GM21381 (cell line): ENCODE data around the gene AGPAT3.
"Not testable (repeated sequence)": the region's sequence is repeated elsewhere in the genome, so short reads cannot be mapped to it uniquely, and the experiment has no call there.

ENCODE experiments used
- ATAC-seq: cut with Tn5 transposase; IDR thresholded peaks from one replicate; pipeline ENCODE4 v1.9.1; 2021; ENCODE audit warnings: mild to moderate bottlenecking, moderate library complexity; ENCODE audit not compliant: unreplicated experiment

AGPAT3 gene

DNA sequence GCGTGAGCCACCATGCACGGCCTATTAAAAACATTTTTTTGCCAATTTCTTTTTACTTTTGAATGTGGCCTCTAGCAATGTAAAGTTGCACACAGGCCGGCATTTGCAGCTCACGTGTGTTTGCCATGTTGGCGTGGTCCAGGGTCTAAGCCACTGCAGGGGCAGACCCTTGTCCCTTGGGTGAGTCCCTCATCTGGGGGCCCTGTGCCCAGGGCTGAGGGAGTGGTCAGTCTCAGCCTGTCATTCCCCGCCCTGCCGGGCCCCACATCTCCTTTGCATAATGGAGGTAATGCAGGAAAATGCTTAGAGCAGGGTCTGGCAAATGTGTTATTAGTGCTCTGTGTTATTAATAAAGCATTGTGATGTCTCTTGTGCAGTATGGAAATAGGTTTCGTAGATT lies 16.9 kb downstream of the AGPAT3 start:
- no peak for ATAC-seq

DNA sequence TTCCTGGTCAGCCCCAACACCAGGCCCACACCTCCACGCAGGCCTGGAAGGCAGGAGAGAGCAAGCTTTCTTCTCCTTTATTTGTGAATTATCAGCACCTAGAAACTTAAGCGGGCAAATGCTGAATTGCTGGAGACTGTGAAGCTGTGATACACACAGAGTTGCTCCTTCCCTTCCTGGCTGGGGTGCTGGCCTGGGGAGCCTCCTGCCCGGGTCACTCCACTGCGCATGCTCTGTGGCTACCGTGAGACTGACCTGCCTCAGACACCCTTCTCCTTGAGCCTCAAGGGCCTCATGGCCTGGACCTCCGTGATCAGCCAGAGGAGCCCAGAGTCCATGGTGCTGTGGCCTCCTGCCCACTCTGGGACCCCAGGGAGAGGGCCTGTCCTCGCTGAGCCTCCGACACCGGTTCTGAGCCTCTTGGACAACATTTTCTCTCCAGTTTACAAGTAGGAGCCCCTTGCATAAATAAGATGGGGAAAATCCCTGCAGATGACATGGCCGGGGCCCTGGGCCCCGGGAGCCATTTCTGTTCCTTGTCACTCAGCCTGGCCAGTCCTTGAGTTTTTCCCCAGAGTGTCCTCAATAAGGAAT lies 18.0 kb downstream of the AGPAT3 start:
- no peak for ATAC-seq

GRCh38 chr21:43884012-43884860 lies 19.2 kb downstream of the AGPAT3 start:
- ATAC-seq: no peak

GRCh38 chr21:43884861-43885417 lies 19.9 kb downstream of the AGPAT3 start:
- ATAC-seq: no peak

DNA sequence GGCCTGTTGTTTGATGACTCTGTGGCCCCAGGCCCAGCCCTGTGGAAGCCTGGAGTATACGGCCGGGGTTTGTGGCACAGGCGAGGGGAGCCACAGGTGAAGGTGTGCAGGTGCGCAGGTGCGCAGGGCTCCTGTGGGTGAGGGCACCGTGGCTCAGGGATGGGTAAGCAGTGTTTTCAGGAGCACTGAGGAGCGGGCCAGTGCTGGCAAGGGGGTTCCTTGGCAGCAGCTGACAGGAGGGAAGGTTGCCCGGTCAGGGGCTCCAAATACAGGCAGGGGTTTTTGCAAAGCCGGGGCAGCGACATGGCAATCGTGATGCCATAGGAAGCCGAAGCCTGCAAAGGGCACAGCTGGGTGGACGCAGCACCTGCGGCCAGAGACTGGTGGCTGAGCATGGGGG lies 20.7 kb downstream of the AGPAT3 start:
- no peak for ATAC-seq

DNA sequence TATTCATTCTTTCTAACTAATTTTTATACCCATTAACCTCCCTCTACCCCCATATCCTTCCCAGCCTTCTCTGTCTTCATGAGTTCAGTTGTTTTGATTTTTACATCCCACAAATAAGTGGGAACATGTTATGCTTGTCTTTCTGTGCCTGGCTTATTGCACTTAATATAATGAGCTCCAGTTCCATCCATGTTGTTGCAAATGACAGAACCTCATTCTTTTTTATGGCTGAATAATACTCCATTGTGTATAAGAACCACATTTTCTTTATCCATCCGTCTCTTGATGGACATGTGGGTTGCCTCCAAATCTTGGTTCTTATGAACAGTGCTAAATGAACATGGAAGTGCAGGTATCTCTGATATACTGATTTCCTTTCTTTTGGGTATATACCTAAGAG lies 21.5 kb downstream of the AGPAT3 start:
- no peak for ATAC-seq

DNA sequence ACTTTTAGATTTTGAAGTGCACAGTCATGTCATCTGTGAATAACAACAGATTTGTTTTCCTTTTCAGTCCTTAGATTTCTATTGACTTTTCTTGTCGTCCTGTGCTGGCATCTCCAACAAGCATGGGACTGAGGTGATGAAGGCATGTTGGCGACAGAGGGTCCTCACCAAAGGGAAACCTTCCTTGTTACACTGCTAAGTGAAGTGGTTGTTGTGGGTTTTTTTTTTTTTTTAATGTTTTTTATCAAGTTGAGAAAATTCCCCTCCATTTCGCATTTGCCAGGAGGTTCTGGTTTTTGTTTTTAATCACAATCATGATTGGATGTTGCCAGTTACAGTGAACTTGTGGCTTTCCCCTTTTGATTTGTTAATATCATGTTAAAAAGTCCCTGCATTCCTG lies 24.0 kb downstream of the AGPAT3 start:
- no peak for ATAC-seq

DNA sequence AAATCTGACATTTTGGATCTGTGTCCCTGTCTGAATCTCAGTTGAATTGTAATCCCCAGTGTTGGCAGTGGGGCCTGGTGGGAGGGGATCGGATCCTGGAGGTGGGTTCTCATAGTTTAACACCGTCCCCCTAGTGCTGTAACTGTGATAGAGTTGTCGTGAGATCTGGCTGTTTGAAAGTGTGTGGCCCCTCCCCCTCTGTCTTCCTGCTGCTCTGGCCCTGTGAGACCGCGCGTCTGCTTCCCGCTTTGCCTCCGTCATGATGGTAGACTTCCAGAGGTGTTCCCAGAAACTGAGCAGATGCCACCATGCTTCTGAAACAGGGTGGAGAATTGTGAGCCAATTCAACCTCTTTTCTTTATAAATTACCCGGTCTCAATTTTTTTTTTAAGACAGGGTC lies 25.0 kb downstream of the AGPAT3 start:
- no peak for ATAC-seq

GRCh38 chr21:43892334-43892733 lies 27.3 kb downstream of the AGPAT3 start:
- no peak for ATAC-seq

- ATAC-seq: no peak
Observed at GRCh38 chr21:43892984-43893535, 28.0 kb downstream of the AGPAT3 start.

GRCh38 chr21:43893536-43894205 lies 28.6 kb downstream of the AGPAT3 start:
- ATAC-seq: no peak

DNA sequence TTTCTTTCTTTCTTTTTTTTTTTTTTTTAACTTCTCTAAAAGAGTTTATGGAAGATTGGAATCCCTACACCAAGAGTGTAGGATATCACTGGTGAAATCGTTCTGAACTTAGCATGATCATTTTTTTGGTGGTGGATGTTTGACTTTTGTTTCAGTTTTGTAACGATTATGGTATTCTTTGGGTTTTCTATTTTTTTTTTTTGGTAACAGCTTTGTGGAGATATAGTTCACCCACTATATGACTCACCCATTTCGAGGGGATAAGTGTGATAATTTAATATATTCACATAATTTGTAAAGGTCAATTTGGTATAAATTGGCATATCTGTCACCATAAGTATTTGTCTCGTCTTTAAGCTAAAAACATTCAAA lies 29.2 kb downstream of the AGPAT3 start:
- no peak for ATAC-seq

DNA sequence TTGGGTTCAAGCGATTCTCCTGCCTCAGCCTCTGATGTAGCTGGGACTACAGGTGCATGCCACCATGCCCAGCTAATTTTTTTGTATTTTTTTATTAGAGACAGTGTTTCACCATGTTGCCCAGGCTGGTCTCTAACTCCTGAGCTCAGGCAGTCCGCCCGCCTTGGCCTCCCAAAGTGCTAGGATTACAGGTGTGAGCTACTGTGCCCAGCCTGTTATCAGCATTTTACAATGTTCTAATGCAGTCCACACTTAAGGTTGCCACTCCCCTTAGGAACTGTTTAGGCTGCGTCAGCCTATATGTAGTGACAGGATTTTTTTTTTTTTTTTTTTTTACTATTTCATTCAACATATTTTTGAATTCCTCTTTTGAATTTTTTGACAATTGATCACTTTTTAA lies 30.2 kb downstream of the AGPAT3 start:
- ATAC-seq: no peak

GRCh38 chr21:43896696-43897299 lies 31.8 kb downstream of the AGPAT3 start:
- not testable (repeated sequence) for ATAC-seq

- ATAC-seq: no peak
Observed at GRCh38 chr21:43899307-43900077, 34.5 kb downstream of the AGPAT3 start.

DNA sequence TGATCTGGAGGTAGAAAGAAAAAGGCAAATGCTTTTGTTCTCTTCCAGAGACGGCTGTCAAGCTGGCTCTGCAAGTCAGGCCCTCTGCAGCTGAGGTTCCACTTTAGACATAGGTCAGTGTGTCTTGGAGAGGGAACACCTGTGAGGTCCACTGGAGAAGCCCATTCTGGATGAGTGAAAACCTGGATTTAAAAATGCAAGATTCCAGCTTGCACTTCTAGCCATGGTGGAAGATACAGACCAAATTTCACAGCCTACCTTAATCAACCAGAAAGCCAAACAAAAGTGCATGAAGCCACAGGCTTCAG lies 35.0 kb downstream of the AGPAT3 start:
- no peak for ATAC-seq

- ATAC-seq: no peak
Observed at GRCh38 chr21:43900690-43901089, 35.7 kb downstream of the AGPAT3 start.

DNA sequence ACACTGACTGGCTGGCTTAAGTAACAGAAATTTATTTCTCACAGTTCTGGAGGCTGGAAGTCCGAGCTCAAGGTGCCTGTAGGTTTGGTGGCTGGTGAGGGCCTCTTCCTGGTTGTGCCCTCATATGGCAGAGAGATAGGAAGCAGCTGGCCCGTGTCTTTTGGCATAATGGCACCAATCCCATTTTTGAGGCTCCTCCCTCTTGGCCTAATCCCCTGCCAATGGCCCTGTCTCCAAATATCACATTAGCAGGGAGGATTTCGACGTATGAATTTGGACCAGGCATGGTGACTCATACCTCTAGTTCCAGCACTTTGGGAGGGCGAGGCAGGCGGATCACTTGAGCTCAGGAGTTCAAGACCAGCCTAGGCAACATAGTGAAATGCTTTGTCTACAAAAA lies 37.4 kb downstream of the AGPAT3 start:
- no peak for ATAC-seq

- ATAC-seq: no peak
Observed at GRCh38 chr21:43903451-43904091, 38.5 kb downstream of the AGPAT3 start.

GRCh38 chr21:43904331-43904781 lies 39.3 kb downstream of the AGPAT3 start:
- ATAC-seq: no peak
